Measurements from ENCODE around the gene PTAR1. TPM values are rescaled to one million over a fixed set of nuclear protein-coding genes. Genes with fewer than 3 reads are reported as not detected.

PTAR1 gene
- total and polyA plus RNA-seq, 2 donors from 2014 or later: 7.7 to 61.4 TPM

DNA sequence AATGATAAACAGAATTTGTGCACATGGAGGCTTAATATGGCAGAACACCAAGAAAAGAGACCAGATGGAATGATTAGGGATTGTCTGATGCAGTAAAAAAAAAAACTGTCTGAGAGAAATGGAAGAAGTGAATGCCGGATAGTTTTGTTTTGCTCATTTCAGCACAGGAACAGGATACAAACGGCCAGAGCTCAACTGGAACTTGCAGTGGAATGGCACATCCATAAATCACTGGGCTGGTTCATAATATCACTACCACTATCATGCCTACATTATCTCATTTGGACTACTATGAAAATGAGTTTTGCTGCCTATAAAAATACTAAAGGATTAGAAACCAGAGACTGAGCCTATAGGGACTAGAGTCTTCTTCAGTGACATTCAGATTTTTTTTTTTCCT, 9.7 kb downstream of the PTAR1 start:
- DNase-seq: no peak
- Histone ChIP-seq H3K9ac (ENCODE audit: low read length in 3 of 3) (no peak overlapping the region), H3K27ac (ENCODE audit: low read depth in 2 of 2, low read length in 2 of 2) (no peak overlapping the region), H3K36me3 (ENCODE audit: control insufficient read depth in 2 of 3, insufficient read depth in 3 of 3, low read length in 3 of 3) (peaks cover 0 to 2% (median 0%) of the 10 kb centered on the region in 3 donors), H3K4me1 (ENCODE audit: control insufficient read depth in 2 of 3, insufficient read depth in 2 of 3, low read depth in 1 of 3, low read length in 3 of 3) (peaks cover 0 to 47% (median 18%) of the 10 kb centered on the region in 3 donors), H3K9me3 (ENCODE audit: control insufficient read depth in 2 of 3, insufficient read depth in 1 of 3, low read length in 3 of 3) (no peaks in the 10 kb centered on the region), H3K4me3 (ENCODE audit: low read length in 3 of 3) (no peak overlapping the region), H3K27me3 (ENCODE audit: control insufficient read depth, insufficient read depth, low read length) (no peaks in the 10 kb centered on the region)
- intact Hi-C loops (cut with DNase I): no loop called here
- no peak for FAIRE-seq
- TF ChIP-seq, protein P1, sequence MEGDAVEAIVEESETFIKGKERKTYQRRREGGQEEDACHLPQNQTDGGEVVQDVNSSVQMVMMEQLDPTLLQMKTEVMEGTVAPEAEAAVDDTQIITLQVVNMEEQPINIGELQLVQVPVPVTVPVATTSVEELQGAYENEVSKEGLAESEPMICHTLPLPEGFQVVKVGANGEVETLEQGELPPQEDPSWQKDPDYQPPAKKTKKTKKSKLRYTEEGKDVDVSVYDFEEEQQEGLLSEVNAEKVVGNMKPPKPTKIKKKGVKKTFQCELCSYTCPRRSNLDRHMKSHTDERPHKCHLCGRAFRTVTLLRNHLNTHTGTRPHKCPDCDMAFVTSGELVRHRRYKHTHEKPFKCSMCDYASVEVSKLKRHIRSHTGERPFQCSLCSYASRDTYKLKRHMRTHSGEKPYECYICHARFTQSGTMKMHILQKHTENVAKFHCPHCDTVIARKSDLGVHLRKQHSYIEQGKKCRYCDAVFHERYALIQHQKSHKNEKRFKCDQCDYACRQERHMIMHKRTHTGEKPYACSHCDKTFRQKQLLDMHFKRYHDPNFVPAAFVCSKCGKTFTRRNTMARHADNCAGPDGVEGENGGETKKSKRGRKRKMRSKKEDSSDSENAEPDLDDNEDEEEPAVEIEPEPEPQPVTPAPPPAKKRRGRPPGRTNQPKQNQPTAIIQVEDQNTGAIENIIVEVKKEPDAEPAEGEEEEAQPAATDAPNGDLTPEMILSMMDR (IDR thresholded peaks at IDR 0.05; ENCODE audit: borderline replicate concordance, extremely low read depth, insufficient read depth): no peak

DNA sequence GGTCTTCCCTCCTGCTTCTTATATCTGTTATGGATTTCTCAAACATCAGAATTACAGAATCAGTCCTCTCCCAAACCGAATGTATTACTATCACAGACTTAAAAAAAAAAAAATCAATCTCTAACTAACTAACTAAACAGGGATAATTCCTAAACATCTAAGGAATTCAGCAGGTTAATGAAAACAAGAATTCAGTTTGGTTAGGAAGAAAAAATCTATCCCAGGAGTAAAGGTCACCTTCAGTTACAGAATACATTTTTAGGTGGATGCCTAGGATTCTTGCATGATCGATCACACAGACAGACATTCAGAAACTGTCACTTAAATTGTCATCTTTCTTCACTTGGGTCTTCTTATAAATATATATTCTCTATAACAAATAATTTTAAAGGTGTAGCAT, 11.5 kb downstream of the PTAR1 start:
- TF ChIP-seq, protein P1 (IDR thresholded peaks at IDR 0.05; ENCODE audit: borderline replicate concordance, extremely low read depth, insufficient read depth): no peak
- Histone ChIP-seq H3K4me3 (ENCODE audit: low read length in 3 of 3) (no peak overlapping the region), H3K9me3 (ENCODE audit: control insufficient read depth in 2 of 3, insufficient read depth in 1 of 3, low read length in 3 of 3) (no peaks in the 10 kb centered on the region), H3K27me3 (ENCODE audit: control insufficient read depth, insufficient read depth, low read length) (no peaks in the 10 kb centered on the region), H3K4me1 (ENCODE audit: control insufficient read depth in 2 of 3, insufficient read depth in 2 of 3, low read depth in 1 of 3, low read length in 3 of 3) (peaks cover 0 to 38% (median 18%) of the 10 kb centered on the region in 3 donors), H3K9ac (ENCODE audit: low read length in 3 of 3) (no peak overlapping the region), H3K27ac (ENCODE audit: low read depth in 2 of 2, low read length in 2 of 2) (peak overlapping the region in 1 of 2 donors; percentile 22), H3K36me3 (ENCODE audit: control insufficient read depth in 2 of 3, insufficient read depth in 3 of 3, low read length in 3 of 3) (peaks cover 0 to 3% (median 0%) of the 10 kb centered on the region in 3 donors)
- FAIRE-seq (peak; percentile 89), DNase-seq (peak in 2 of 5 donors; percentile 7 to 21)
- intact Hi-C loops (cut with DNase I): no loop called here

DNA sequence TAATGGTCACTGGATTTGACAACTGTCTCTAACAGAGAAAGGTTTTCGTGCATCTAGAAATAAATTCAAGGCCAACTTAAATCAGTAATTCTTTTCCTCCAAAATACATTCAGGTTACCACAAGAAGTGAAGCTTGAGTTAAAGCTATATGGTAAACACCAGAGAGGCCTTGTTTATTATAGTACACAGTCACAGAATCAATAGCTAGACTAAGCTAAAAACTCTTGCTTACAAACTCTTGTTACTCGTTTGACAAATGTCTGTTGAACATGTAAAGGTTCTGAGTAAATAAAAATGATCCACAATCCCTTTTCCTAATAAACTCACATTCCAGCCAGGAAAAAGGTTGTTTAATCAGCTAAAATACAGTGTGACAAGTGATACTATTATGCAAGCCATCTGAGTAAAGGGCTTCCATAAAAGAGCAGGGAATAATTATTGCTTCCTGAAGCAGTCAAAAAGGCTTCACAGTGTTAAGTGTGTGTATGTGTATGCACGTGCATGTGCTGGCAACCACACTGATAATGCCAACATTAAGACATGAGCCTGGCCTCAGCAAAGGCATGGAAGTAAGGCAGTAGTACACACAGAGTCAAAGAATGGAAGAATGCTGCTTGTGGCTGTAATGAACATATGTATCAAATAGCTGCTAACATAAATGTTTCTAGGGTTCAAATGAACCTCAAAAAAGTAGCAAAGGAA, 12.8 kb downstream of the PTAR1 start:
- Histone ChIP-seq H3K27me3 (ENCODE audit: control insufficient read depth, insufficient read depth, low read length) (no peaks in the 10 kb centered on the region), H3K27ac (ENCODE audit: low read depth in 2 of 2, low read length in 2 of 2) (peak overlapping the region in 1 of 2 donors; percentile 22), H3K4me1 (ENCODE audit: control insufficient read depth in 2 of 3, insufficient read depth in 2 of 3, low read depth in 1 of 3, low read length in 3 of 3) (peaks cover 0 to 31% (median 18%) of the 10 kb centered on the region in 3 donors), H3K9ac (ENCODE audit: low read length in 3 of 3) (no peak overlapping the region), H3K4me3 (ENCODE audit: low read length in 3 of 3) (no peak overlapping the region), H3K36me3 (ENCODE audit: control insufficient read depth in 2 of 3, insufficient read depth in 3 of 3, low read length in 3 of 3) (peaks cover 0 to 3% (median 0%) of the 10 kb centered on the region in 3 donors), H3K9me3 (ENCODE audit: control insufficient read depth in 2 of 3, insufficient read depth in 1 of 3, low read length in 3 of 3) (no peaks in the 10 kb centered on the region)
- DNase-seq: no peak
- TF ChIP-seq, protein P1 (IDR thresholded peaks at IDR 0.05; ENCODE audit: borderline replicate concordance, extremely low read depth, insufficient read depth): no peak
- intact Hi-C loops (cut with DNase I): no loop called here
- no peak for FAIRE-seq
